ENCODE data around the gene NCF2. TPM values are rescaled to one million over a fixed set of nuclear protein-coding genes. Genes with fewer than 3 reads are reported as not detected.

NCF2 gene
- total RNA-seq, 1 experiment from 2014 or later, result 31.3 TPM

DNA sequence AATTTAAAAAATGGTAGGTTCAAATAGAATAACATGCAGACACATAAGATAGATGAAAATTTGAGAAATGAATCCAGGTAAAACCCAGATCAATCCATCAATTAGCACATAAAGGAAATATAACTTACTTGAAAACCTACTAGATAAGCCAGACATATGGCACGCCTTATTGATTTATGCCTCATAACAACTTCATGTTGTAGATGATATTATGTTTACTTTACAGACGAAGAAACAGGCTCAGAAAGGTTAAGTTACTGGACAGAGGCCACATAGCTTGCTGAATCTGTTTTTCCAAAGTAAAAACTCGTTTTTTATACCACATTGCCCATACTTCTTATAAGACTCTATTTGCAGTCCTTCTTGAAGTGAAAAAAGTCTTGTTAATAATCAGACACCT lies 22.1 kb upstream of the NCF2 start:
- H3K4me3 ChIP-seq (ENCODE audit: low read length), result peak overlapping the region; percentile 41; the same call in 1 of the 2 replicates
- ChIA-PET POLR2A (ENCODE audit: unreplicated experiment) (no interaction called here), CTCF (no interaction called here)
- TF ChIP-seq EZH2 (IDR thresholded peaks at IDR 0.05; ENCODE audit: low read length, unreplicated experiment), result no peak
- no peak for TF ChIP-seq EZH2phosphoT487 (IDR thresholded peaks at IDR 0.05; ENCODE audit: borderline replicate concordance, low read length)
- TF ChIP-seq, protein P1, sequence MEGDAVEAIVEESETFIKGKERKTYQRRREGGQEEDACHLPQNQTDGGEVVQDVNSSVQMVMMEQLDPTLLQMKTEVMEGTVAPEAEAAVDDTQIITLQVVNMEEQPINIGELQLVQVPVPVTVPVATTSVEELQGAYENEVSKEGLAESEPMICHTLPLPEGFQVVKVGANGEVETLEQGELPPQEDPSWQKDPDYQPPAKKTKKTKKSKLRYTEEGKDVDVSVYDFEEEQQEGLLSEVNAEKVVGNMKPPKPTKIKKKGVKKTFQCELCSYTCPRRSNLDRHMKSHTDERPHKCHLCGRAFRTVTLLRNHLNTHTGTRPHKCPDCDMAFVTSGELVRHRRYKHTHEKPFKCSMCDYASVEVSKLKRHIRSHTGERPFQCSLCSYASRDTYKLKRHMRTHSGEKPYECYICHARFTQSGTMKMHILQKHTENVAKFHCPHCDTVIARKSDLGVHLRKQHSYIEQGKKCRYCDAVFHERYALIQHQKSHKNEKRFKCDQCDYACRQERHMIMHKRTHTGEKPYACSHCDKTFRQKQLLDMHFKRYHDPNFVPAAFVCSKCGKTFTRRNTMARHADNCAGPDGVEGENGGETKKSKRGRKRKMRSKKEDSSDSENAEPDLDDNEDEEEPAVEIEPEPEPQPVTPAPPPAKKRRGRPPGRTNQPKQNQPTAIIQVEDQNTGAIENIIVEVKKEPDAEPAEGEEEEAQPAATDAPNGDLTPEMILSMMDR (conservative IDR thresholded peaks at IDR 0.05; ENCODE audit: low read depth, low read length), result no peak
- H3K9me2 ChIP-seq (replicated peaks; ENCODE audit: low read length), result no peaks in the 10 kb centered on the region
- BruUV-seq (replicated peaks), result no TSS peak
- peak overlapping the region; percentile 58 for H3K4me2 ChIP-seq (ENCODE audit: low read length)
- no peaks in the 10 kb centered on the region for H3K36me3 ChIP-seq (ENCODE audit: low read depth, low read length)
- DNase-seq (peak; percentile 16), ATAC-seq (0 out of 2 replicates have a peak, but pooled peaks have one; percentile 14)
- H3K9ac ChIP-seq (ENCODE audit: low read length), result peak overlapping the region; percentile 61
- intact Hi-C loops (cut with micrococcal nuclease), result no loop called here
- no peaks in the 10 kb centered on the region for H3F3A ChIP-seq (ENCODE audit: low read length, unreplicated experiment)
- H3K9me3 ChIP-seq (ENCODE audit: low read length), result no peaks in the 10 kb centered on the region
- no peaks in the 10 kb centered on the region for H3K27me3 ChIP-seq (ENCODE audit: low read length)
- peaks cover 44% of the 10 kb centered on the region for H3K4me1 ChIP-seq (ENCODE audit: insufficient read depth, low read length)
- H3K79me2 ChIP-seq (ENCODE audit: low read length), result peaks cover 26% of the 10 kb centered on the region
- H2AFZ ChIP-seq (ENCODE audit: low read length), result no peak overlapping the region
- H3K27ac ChIP-seq (ENCODE audit: low read length), result peak overlapping the region; percentile 84
- H4K20me1 ChIP-seq (ENCODE audit: low read length), result no peaks in the 10 kb centered on the region

DNA sequence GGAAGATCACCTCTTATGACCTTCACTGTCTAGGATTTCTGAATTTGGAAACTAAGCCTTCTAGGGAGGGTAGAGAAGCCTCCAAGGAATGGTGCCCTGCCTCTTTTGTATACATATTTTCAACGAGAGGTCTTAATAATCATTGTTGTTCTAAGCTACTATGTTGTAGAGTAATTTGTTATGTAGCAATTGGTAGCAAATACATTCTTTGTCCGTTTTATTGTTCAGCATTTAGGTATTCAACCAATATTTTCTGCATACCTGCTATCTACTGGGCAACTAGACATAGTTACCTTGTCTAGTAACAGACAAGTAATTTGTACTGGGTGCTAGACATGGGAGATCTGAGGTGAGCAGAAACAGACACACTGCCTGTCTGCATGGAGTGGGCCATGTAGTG lies 20.8 kb upstream of the NCF2 start:
- no peak overlapping the region for H3K9ac ChIP-seq (ENCODE audit: low read length)
- H3K4me1 ChIP-seq (ENCODE audit: insufficient read depth, low read length), result peaks cover 44% of the 10 kb centered on the region
- H3F3A ChIP-seq (ENCODE audit: low read length, unreplicated experiment), result no peaks in the 10 kb centered on the region
- H3K36me3 ChIP-seq (ENCODE audit: low read depth, low read length), result no peaks in the 10 kb centered on the region
- DNase-seq, result no peak
- TF ChIP-seq, protein P1 (conservative IDR thresholded peaks at IDR 0.05; ENCODE audit: low read depth, low read length), result no peak
- TF ChIP-seq EZH2 (IDR thresholded peaks at IDR 0.05; ENCODE audit: low read length, unreplicated experiment) (no peak), EZH2phosphoT487 (IDR thresholded peaks at IDR 0.05; ENCODE audit: borderline replicate concordance, low read length) (no peak)
- H4K20me1 ChIP-seq (ENCODE audit: low read length), result no peaks in the 10 kb centered on the region
- no peak for ATAC-seq
- BruUV-seq (replicated peaks), result no TSS peak
- no peak overlapping the region for H2AFZ ChIP-seq (ENCODE audit: low read length)
- CTCF ChIA-PET, result no interaction called here
- H3K79me2 ChIP-seq (ENCODE audit: low read length), result peaks cover 23% of the 10 kb centered on the region
- H3K9me2 ChIP-seq (replicated peaks; ENCODE audit: low read length), result no peaks in the 10 kb centered on the region
- H3K9me3 ChIP-seq (ENCODE audit: low read length), result no peaks in the 10 kb centered on the region
- intact Hi-C loops (cut with micrococcal nuclease), result no loop called here
- peak overlapping the region; percentile 46 for H3K27ac ChIP-seq (ENCODE audit: low read length)
- no peaks in the 10 kb centered on the region for H3K27me3 ChIP-seq (ENCODE audit: low read length)
- POLR2A ChIA-PET (ENCODE audit: unreplicated experiment), result no interaction called here
- H3K4me3 ChIP-seq (ENCODE audit: low read length), result no peak overlapping the region
- no peak overlapping the region for H3K4me2 ChIP-seq (ENCODE audit: low read length)

DNA sequence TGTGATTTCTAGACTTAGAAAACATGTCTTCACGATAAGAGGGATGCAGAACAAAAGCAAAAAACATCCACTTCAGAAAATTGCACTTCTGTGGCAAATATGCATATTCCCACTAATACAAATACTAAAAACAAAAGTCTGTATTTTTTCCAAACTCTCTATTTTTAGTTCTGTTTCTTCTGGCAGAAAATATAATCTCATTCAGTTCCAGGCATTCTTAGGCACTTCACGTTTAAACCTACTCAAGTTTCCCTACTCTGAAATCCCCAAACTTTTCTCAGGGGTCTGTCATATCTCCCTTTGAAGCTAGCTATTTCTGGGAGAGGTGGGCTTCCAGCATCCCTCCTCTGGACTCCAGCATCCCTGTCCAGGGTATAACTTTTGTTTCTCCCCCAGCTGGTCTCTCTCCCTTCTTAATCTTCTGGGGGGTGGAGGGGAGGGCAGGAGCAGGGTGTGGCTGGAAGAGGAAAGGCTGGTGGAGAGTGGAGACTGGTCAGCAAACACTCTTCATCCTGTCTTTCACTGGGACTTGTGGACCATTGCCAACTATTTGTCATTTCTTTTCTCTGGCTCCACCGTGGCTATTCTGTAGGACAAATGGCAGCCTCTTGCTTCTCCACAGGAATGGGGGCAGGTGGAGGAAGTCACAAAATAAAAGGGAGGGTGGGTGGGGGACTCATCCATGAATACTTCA lies 19.6 kb upstream of the NCF2 start:
- Histone ChIP-seq H4K20me1 (ENCODE audit: low read length) (no peaks in the 10 kb centered on the region), H3K79me2 (ENCODE audit: low read length) (peaks cover 21% of the 10 kb centered on the region), H2AFZ (ENCODE audit: low read length) (no peak overlapping the region), H3K27ac (ENCODE audit: low read length) (peak overlapping the region; percentile 71), H3K4me2 (ENCODE audit: low read length) (peak overlapping the region; percentile 70), H3K4me1 (ENCODE audit: insufficient read depth, low read length) (peaks cover 44% of the 10 kb centered on the region), H3K9me2 (replicated peaks; ENCODE audit: low read length) (no peaks in the 10 kb centered on the region), H3K9me3 (ENCODE audit: low read length) (no peaks in the 10 kb centered on the region), H3K4me3 (ENCODE audit: low read length) (no peak overlapping the region), H3K27me3 (ENCODE audit: low read length) (no peaks in the 10 kb centered on the region), H3F3A (ENCODE audit: low read length, unreplicated experiment) (no peaks in the 10 kb centered on the region), H3K9ac (ENCODE audit: low read length) (peak overlapping the region; percentile 44), H3K36me3 (ENCODE audit: low read depth, low read length) (no peaks in the 10 kb centered on the region)
- ChIA-PET POLR2A (ENCODE audit: unreplicated experiment) (interaction anchor here (0.6 kb wide), 1 partner anchor 33 kb away, joined by 3 read pairs; no protein-coding TSS in a partner anchor), CTCF (interaction anchor here (0.6 to 1.0 kb wide), 4 partner anchors 13 to 75 kb away, joined by 3 to 5 read pairs (median 4); no protein-coding TSS in a partner anchor)
- ATAC-seq, result peak; percentile 62
- intact Hi-C loops (cut with micrococcal nuclease), result loop anchor here (2.0 kb wide), 1 partner anchor 13 kb away; no protein-coding TSS in a partner anchor
- peak; percentile 85 for DNase-seq
- BruUV-seq (replicated peaks), result TSS peak; percentile 47
- TF ChIP-seq, protein P1 (conservative IDR thresholded peaks at IDR 0.05; ENCODE audit: low read depth, low read length), result no peak
- TF ChIP-seq EZH2 (IDR thresholded peaks at IDR 0.05; ENCODE audit: low read length, unreplicated experiment) (no peak), EZH2phosphoT487 (IDR thresholded peaks at IDR 0.05; ENCODE audit: borderline replicate concordance, low read length) (no peak)

All from PC-3 (cell line).